ENCODE results near the gene THUMPD3.

GRCh38 chr3:9397906-9398699 lies 35.2 kb downstream of the THUMPD3 start:
- TF ChIP-seq, protein P1, sequence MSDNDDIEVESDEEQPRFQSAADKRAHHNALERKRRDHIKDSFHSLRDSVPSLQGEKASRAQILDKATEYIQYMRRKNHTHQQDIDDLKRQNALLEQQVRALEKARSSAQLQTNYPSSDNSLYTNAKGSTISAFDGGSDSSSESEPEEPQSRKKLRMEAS (IDR thresholded peaks at IDR 0.05) = peak; percentile 65
- TF ChIP-seq TAF1 (IDR thresholded peaks at IDR 0.05; ENCODE audit: low read depth) (no peak), EP300 (IDR thresholded peaks at IDR 0.05; ENCODE audit: borderline replicate concordance) (no peak), CREB1 (IDR thresholded peaks at IDR 0.05; ENCODE audit: low read depth) (no peak), CEBPB (IDR thresholded peaks at IDR 0.05) (no peak), RAD21 (IDR thresholded peaks at IDR 0.05; ENCODE audit: low read depth) (no peak; the same call in 1 of the 2 replicates)

All from Ishikawa (cell line).